Liver (tissue), 9 donors: ENCODE measurements around the gene SLC1A3. TPM values are rescaled to one million over a fixed set of nuclear protein-coding genes. Genes with fewer than 3 reads are reported as not detected.

ENCODE experiments used
- DNase-seq: peaks from one replicate; pipeline ENCODE4 v3.0.0-alpha.2; 2017; ENCODE audit warnings: low spot score
- H3K27ac ChIP-seq, 2 donors: one replicate each; pipeline ENCODE4 v1.7.0; 2013; ENCODE audit warnings: inconsistent platforms in 2 of 2, low read length in 2 of 2, control low read depth in 1 of 2, low read depth in 1 of 2, mild to moderate bottlenecking in 1 of 2
- H3K27me3 ChIP-seq, 4 donors: one replicate each; pipeline versions ENCODE4 v1.6.1 to v1.7.0; 2013; ENCODE audit warnings: low read length in 3 of 4, inconsistent platforms in 1 of 4, mild to moderate bottlenecking in 1 of 4, moderate library complexity in 1 of 4; ENCODE audit not compliant: control insufficient read depth in 4 of 4, insufficient read depth in 4 of 4
- H3K36me3 ChIP-seq, 4 donors: one replicate each; pipeline versions ENCODE4 v1.6.1 to v1.7.0; 2013; ENCODE audit warnings: low read length in 3 of 4, mild to moderate bottlenecking in 3 of 4, low read depth in 1 of 4, moderate library complexity in 1 of 4; ENCODE audit not compliant: control insufficient read depth in 4 of 4, insufficient read depth in 3 of 4
- H3K4me1 ChIP-seq, 4 donors: one replicate each; pipeline versions ENCODE4 v1.6.1 to v1.7.0; 2013; ENCODE audit warnings: low read length in 3 of 4, mild to moderate bottlenecking in 3 of 4, moderate library complexity in 1 of 4; ENCODE audit not compliant: control insufficient read depth in 4 of 4, insufficient read depth in 4 of 4
- H3K4me3 ChIP-seq, 3 donors: one replicate each; pipeline versions ENCODE4 v1.6.1 to v1.7.0; 2013; ENCODE audit warnings: low read length in 3 of 3, control low read depth in 1 of 3, low read depth in 1 of 3, mild to moderate bottlenecking in 1 of 3
- H3K9ac ChIP-seq, 2 donors: one replicate each; pipeline ENCODE4 v1.7.0; 2013; ENCODE audit warnings: low read length in 2 of 2, mild to moderate bottlenecking in 2 of 2, moderate library complexity in 2 of 2, control low read depth in 1 of 2, low read depth in 1 of 2
- H3K9me3 ChIP-seq, 4 donors: one replicate each; pipeline versions ENCODE4 v1.6.1 to v1.7.0; 2013; ENCODE audit warnings: low read length in 3 of 4; ENCODE audit not compliant: control insufficient read depth in 4 of 4
- EGR1 ChIP-seq, 2 donors: IDR thresholded peaks; 2 replicates each; pipeline ENCODE4 v1.6.1; 2016 to 2018; ENCODE audit warnings: antibody characterized with exemption in 2 of 2, low read depth in 2 of 2
- FOXA1 ChIP-seq: IDR thresholded peaks from 2 replicates; pipeline ENCODE4 v1.6.1; 2016; ENCODE audit warnings: antibody characterized with exemption
- FOXA2 ChIP-seq: IDR thresholded peaks from 2 replicates; pipeline ENCODE4 v1.6.1; 2016; ENCODE audit warnings: antibody characterized with exemption
- GABPA ChIP-seq, 2 donors: IDR thresholded peaks in 1 of 2; conservative IDR thresholded peaks in 1 of 2; 2 replicates each; pipeline ENCODE4 v1.6.1; 2016; ENCODE audit warnings: antibody characterized with exemption in 2 of 2, mild to moderate bottlenecking in 1 of 2, moderate library complexity in 1 of 2
- HNF4A ChIP-seq, 2 donors: conservative IDR thresholded peaks; 2 replicates each; pipeline ENCODE4 v1.6.1; 2016; ENCODE audit warnings: antibody characterized with exemption in 2 of 2, mild to moderate bottlenecking in 2 of 2
- HNF4G ChIP-seq: IDR thresholded peaks from 2 replicates; pipeline ENCODE4 v1.6.1; 2016; ENCODE audit warnings: antibody characterized with exemption
- JUND ChIP-seq, 2 donors: IDR thresholded peaks; 2 replicates each; pipeline ENCODE4 v1.6.1; 2016; ENCODE audit warnings: antibody characterized with exemption in 2 of 2
- NR2F2 ChIP-seq: IDR thresholded peaks from 2 replicates; pipeline ENCODE4 v1.6.1; 2016; ENCODE audit warnings: antibody characterized with exemption
- RAD21 ChIP-seq, 2 donors: IDR thresholded peaks; 2 replicates each; pipeline ENCODE4 v1.6.1; 2016; ENCODE audit warnings: antibody characterized with exemption in 2 of 2, mild to moderate bottlenecking in 2 of 2
- RXRA ChIP-seq, 2 donors: IDR thresholded peaks; 2 replicates each; pipeline ENCODE4 v1.6.1; 2017 to 2018; ENCODE audit warnings: antibody characterized with exemption in 2 of 2, mild to moderate bottlenecking in 1 of 2
- SP1 ChIP-seq: IDR thresholded peaks from 2 replicates; pipeline ENCODE4 v1.6.1; 2018; ENCODE audit warnings: antibody characterized with exemption, mild to moderate bottlenecking
- TAF1 ChIP-seq: conservative IDR thresholded peaks from 2 replicates; pipeline ENCODE4 v1.6.1; 2016; ENCODE audit warnings: antibody characterized with exemption, mild to moderate bottlenecking
- YY1 ChIP-seq: IDR thresholded peaks from 2 replicates; pipeline ENCODE4 v1.6.1; 2016; ENCODE audit warnings: antibody characterized with exemption, mild to moderate bottlenecking
- WGBS: extraction: QIAGEN DNeasy Blood & Tissue Kit; methylation state at CpG from one replicate; pipeline ENCODE4 v1.1.7; 2013; 5-methylcytosine and 5-hydroxymethylcytosine counted together
- polyA plus RNA-seq, 2 donors: library from polyadenylated mRNA; stranded (reverse) in 1 of 2; unstranded in 1 of 2; fragments of 200-250 nt in 1 of 2; fragments of >200 nt in 1 of 2; fragmentation: Nextera tagmentation in 1 of 2; extraction: Ambion mirVana in 1 of 2; gene quantifications; one replicate each; pipeline versions ENCODE4 v1.2.1 to v1.2.3, GENCODE V29; 2013 to 2015
- total RNA-seq, 2 donors: library from RNA; depleted of rRNA; stranded (reverse); fragments of >200 nt; gene quantifications; one replicate each; pipeline ENCODE4 v1.2.3, GENCODE V29; 2014
- TF ChIP-seq, protein P1 (sequence below): IDR thresholded peaks from 2 replicates; pipeline ENCODE4 v1.6.1; 2016; ENCODE audit warnings: antibody characterized with exemption
- TF ChIP-seq, protein P2 (sequence below): IDR thresholded peaks from 2 replicates; pipeline ENCODE4 v1.6.1; 2016; ENCODE audit warnings: antibody characterized with exemption
- TF ChIP-seq, protein P3 (sequence below): fragments of 150-350 bp; IDR thresholded peaks from 2 replicates; pipeline ENCODE4 v1.5.1; 2017; ENCODE audit warnings: improper control_type of control experiment, low read depth, low read length; ENCODE audit not compliant: missing input control
- TF ChIP-seq, protein P4 (sequence below): IDR thresholded peaks from 2 replicates; pipeline ENCODE4 v1.6.1; 2016; ENCODE audit warnings: antibody characterized with exemption
- TF ChIP-seq, protein P5 (sequence below): IDR thresholded peaks from 2 replicates; pipeline ENCODE4 v1.6.1; 2016; ENCODE audit warnings: antibody characterized with exemption, mild to moderate bottlenecking
- donor health status: healthy.
- donor health status: healthy.
- donor health status: healthy.
- donor health status: healthy.
- donor health status: healthy.

Gene SLC1A3
- total and polyA plus RNA-seq, 4 donors: 1.8 to 8.8 (median 2.8) TPM

DNA sequence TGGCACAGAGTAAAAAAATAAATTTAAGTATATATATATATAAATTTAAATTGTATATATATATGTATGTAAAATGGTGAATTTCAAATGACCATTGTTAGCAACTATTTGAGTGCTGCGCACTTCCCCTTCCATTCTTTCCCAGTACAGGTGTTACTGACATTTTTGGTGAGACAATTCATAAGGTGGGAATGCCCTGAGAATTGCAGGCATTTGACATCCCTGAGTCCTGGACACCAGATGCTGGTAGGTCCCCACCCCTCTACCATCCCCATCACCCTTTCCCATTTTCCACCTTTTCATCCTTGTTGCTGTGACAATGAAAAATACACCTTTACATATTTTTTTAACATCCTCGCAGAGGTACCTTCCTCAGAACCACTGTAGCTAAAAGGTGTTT lies 91.6 kb downstream of the SLC1A3 start:
- 96% methylated on average over 2 of the region's 2 CpGs for WGBS
- no peak overlapping the region for H3K4me3 ChIP-seq
- no peak overlapping the region for H3K27ac ChIP-seq
- H3K9ac ChIP-seq: no peak overlapping the region
- H3K27me3 ChIP-seq: no peaks in the 10 kb centered on the region
- peaks cover 0 to 1% (median 0%) of the 10 kb centered on the region in 4 donors for H3K4me1 ChIP-seq
- TF ChIP-seq, protein P1, sequence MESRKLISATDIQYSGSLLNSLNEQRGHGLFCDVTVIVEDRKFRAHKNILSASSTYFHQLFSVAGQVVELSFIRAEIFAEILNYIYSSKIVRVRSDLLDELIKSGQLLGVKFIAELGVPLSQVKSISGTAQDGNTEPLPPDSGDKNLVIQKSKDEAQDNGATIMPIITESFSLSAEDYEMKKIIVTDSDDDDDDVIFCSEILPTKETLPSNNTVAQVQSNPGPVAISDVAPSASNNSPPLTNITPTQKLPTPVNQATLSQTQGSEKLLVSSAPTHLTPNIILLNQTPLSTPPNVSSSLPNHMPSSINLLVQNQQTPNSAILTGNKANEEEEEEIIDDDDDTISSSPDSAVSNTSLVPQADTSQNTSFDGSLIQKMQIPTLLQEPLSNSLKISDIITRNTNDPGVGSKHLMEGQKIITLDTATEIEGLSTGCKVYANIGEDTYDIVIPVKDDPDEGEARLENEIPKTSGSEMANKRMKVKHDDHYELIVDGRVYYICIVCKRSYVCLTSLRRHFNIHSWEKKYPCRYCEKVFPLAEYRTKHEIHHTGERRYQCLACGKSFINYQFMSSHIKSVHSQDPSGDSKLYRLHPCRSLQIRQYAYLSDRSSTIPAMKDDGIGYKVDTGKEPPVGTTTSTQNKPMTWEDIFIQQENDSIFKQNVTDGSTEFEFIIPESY: no peak
- no peak for DNase-seq
- H3K9me3 ChIP-seq: no peaks in the 10 kb centered on the region
- no peaks in the 10 kb centered on the region for H3K36me3 ChIP-seq

DNA sequence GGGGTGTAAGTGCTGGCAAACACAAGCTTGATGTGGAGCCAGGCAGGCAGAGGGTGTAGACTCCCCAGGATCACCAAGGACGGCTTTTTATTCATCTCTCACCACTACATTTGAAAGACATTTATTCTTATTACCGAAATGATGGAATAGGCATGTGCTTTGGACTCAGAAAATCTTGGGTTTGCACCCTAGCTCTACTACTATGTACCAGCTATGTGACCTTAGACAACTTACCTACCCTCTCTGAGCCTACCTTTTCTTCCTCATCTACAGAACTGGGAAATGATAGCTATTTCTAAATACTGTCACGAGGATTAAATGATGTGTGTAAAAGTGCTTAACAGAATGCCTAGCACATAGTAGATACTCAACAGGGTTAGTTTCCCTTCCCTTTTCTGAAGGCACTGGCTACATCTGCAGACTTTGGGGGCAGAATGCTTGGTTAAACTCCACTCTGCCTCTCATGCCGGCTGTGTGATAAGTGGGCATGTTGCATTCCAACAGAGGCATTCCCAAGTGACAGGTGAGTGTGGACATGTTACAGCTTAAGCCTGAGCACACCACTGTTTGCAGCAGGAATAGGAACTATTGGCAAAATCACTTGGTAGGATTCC lies 94.8 kb downstream of the SLC1A3 start:
- Histone ChIP-seq H3K36me3 (no peaks in the 10 kb centered on the region), H3K27ac (no peak overlapping the region), H3K9me3 (no peaks in the 10 kb centered on the region), H3K4me1 (no peaks in the 10 kb centered on the region), H3K9ac (no peak overlapping the region), H3K4me3 (no peak overlapping the region), H3K27me3 (no peaks in the 10 kb centered on the region)
- no peak for TF ChIP-seq GABPA (IDR thresholded peaks at IDR 0.05 in 1 of 2, conservative IDR thresholded peaks at IDR 0.05 in 1 of 2)
- TF ChIP-seq HNF4G: no peak
- TF ChIP-seq, protein P2, sequence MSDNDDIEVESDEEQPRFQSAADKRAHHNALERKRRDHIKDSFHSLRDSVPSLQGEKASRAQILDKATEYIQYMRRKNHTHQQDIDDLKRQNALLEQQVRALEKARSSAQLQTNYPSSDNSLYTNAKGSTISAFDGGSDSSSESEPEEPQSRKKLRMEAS: no peak
- TF ChIP-seq, protein P3, sequence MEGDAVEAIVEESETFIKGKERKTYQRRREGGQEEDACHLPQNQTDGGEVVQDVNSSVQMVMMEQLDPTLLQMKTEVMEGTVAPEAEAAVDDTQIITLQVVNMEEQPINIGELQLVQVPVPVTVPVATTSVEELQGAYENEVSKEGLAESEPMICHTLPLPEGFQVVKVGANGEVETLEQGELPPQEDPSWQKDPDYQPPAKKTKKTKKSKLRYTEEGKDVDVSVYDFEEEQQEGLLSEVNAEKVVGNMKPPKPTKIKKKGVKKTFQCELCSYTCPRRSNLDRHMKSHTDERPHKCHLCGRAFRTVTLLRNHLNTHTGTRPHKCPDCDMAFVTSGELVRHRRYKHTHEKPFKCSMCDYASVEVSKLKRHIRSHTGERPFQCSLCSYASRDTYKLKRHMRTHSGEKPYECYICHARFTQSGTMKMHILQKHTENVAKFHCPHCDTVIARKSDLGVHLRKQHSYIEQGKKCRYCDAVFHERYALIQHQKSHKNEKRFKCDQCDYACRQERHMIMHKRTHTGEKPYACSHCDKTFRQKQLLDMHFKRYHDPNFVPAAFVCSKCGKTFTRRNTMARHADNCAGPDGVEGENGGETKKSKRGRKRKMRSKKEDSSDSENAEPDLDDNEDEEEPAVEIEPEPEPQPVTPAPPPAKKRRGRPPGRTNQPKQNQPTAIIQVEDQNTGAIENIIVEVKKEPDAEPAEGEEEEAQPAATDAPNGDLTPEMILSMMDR: no peak
- TF ChIP-seq NR2F2: no peak
- TF ChIP-seq RAD21 (IDR thresholded peaks at IDR 0.05): no peak
- TF ChIP-seq RXRA (IDR thresholded peaks at IDR 0.05): no peak
- TF ChIP-seq FOXA1: no peak
- no peak for TF ChIP-seq HNF4A (conservative IDR thresholded peaks at IDR 0.05)
- no peak for TF ChIP-seq TAF1
- TF ChIP-seq FOXA2: no peak
- TF ChIP-seq, protein P4, sequence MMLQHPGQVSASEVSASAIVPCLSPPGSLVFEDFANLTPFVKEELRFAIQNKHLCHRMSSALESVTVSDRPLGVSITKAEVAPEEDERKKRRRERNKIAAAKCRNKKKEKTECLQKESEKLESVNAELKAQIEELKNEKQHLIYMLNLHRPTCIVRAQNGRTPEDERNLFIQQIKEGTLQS: no peak
- TF ChIP-seq EGR1 (IDR thresholded peaks at IDR 0.05; ENCODE audit: low read depth in 2 of 2): no peak
- TF ChIP-seq, protein P1: no peak
- no peak for TF ChIP-seq SP1
- TF ChIP-seq, protein P5, sequence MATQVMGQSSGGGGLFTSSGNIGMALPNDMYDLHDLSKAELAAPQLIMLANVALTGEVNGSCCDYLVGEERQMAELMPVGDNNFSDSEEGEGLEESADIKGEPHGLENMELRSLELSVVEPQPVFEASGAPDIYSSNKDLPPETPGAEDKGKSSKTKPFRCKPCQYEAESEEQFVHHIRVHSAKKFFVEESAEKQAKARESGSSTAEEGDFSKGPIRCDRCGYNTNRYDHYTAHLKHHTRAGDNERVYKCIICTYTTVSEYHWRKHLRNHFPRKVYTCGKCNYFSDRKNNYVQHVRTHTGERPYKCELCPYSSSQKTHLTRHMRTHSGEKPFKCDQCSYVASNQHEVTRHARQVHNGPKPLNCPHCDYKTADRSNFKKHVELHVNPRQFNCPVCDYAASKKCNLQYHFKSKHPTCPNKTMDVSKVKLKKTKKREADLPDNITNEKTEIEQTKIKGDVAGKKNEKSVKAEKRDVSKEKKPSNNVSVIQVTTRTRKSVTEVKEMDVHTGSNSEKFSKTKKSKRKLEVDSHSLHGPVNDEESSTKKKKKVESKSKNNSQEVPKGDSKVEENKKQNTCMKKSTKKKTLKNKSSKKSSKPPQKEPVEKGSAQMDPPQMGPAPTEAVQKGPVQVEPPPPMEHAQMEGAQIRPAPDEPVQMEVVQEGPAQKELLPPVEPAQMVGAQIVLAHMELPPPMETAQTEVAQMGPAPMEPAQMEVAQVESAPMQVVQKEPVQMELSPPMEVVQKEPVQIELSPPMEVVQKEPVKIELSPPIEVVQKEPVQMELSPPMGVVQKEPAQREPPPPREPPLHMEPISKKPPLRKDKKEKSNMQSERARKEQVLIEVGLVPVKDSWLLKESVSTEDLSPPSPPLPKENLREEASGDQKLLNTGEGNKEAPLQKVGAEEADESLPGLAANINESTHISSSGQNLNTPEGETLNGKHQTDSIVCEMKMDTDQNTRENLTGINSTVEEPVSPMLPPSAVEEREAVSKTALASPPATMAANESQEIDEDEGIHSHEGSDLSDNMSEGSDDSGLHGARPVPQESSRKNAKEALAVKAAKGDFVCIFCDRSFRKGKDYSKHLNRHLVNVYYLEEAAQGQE: no peak
- no peak for TF ChIP-seq JUND (IDR thresholded peaks at IDR 0.05)
- no peak for TF ChIP-seq YY1
- no peak for DNase-seq
- 63% methylated on average over 4 of the region's 4 CpGs for WGBS
